ENCODE results near the gene MAST4.

GRCh38 chr5:67181648-67182221, 585.5 kb downstream of the MAST4 start:
- no peak for TF ChIP-seq CTCF (IDR thresholded peaks at IDR 0.05; ENCODE audit: low read depth, low read length)
- TF ChIP-seq EZH2phosphoT487 (IDR thresholded peaks at IDR 0.05; ENCODE audit: low read depth) = no peak

All from OCI-LY3 (cell line).